DMS 273 treated with DMSO at 0.1 percent for 48 hours (cell line): ENCODE results near the gene RAX.

Source experiments
- DNase-seq: peaks from one replicate; lab custom pipeline; 2025; lab: John Stamatoyannopoulos, UW

The RAX gene

GRCh38 chr18:59246796-59247195 lies 26.5 kb downstream of the RAX start:
- DNase-seq: no peak

GRCh38 chr18:59242906-59243305 lies 30.3 kb downstream of the RAX start:
- DNase-seq: no peak

GRCh38 chr18:59239642-59240041 lies 33.6 kb downstream of the RAX start:
- no peak for DNase-seq

GRCh38 chr18:59238385-59238784 lies 34.9 kb downstream of the RAX start:
- DNase-seq: no peak

GRCh38 chr18:59233017-59233410 lies 40.2 kb downstream of the RAX start:
- no peak for DNase-seq

- DNase-seq: no peak
These were observed 40.8 kb downstream of the RAX start for GRCh38 chr18:59232309-59233016.

- no peak for DNase-seq
These were observed 41.4 kb downstream of the RAX start for GRCh38 chr18:59231877-59232276.

- DNase-seq: no peak
These were observed 42.1 kb downstream of the RAX start for GRCh38 chr18:59231114-59231513.

GRCh38 chr18:59229701-59230443 lies 43.4 kb downstream of the RAX start:
- DNase-seq: no peak

- DNase-seq: no peak
These were observed 44.1 kb downstream of the RAX start for GRCh38 chr18:59229191-59229590.

GRCh38 chr18:59228351-59228750 lies 44.9 kb downstream of the RAX start:
- no peak for DNase-seq

- no peak for DNase-seq
These were observed 50.9 kb downstream of the RAX start for GRCh38 chr18:59222341-59222740.

GRCh38 chr18:59220784-59221765 lies 52.2 kb downstream of the RAX start:
- no peak for DNase-seq

- no peak for DNase-seq
These were observed 53.0 kb downstream of the RAX start for GRCh38 chr18:59220164-59220783.

GRCh38 chr18:59219672-59220163 lies 53.5 kb downstream of the RAX start, which contains the start of gene GRP:
Gene GRP (plus strand): TSS chr18:59220158. CDS start chr18:59220266, 108 bp downstream.
- DNase-seq: no peak

- no peak for DNase-seq
These were observed 55.2 kb downstream of the RAX start for GRCh38 chr18:59218018-59218417.
